Aorta (tissue), 5 donors: ENCODE data around the gene SNRNP70. TPM values are rescaled to one million over a fixed set of nuclear protein-coding genes. Genes with fewer than 3 reads are reported as not detected.

Source experiments
- ATAC-seq: fragments of 200-7000 bp; cut with Tn5 transposase; one replicate; pipeline ENCODE4 v1.9.1; 2022; ENCODE audit warnings: moderate library complexity; ENCODE audit not compliant: low FRiP score
- DNase-seq, 2 donors: peaks; one replicate each; pipeline ENCODE4 v3.0.0-alpha.2; 2020
- H3K27ac ChIP-seq, 2 donors: one replicate each; pipeline ENCODE4 v1.5.1; 2013; ENCODE audit warnings: low read length in 2 of 2, mild to moderate bottlenecking in 2 of 2, moderate library complexity in 2 of 2, control low read depth in 1 of 2, inconsistent platforms in 1 of 2, low read depth in 1 of 2
- H3K27me3 ChIP-seq, 2 donors: one replicate each; pipeline ENCODE4 v1.6.1; 2013; ENCODE audit warnings: control low read depth in 1 of 2, low read length in 1 of 2, mild to moderate bottlenecking in 1 of 2, moderate library complexity in 1 of 2; ENCODE audit not compliant: insufficient read depth in 2 of 2, control insufficient read depth in 1 of 2
- H3K36me3 ChIP-seq, 2 donors: one replicate each; pipeline ENCODE4 v1.6.1; 2013; ENCODE audit warnings: control low read depth in 1 of 2, low read length in 1 of 2, mild to moderate bottlenecking in 1 of 2; ENCODE audit not compliant: insufficient read depth in 2 of 2, control insufficient read depth in 1 of 2
- H3K4me1 ChIP-seq, 2 donors: one replicate each; pipeline ENCODE4 v1.6.1; 2013; ENCODE audit warnings: low read length in 2 of 2, control low read depth in 1 of 2, mild to moderate bottlenecking in 1 of 2, moderate library complexity in 1 of 2; ENCODE audit not compliant: insufficient read depth in 2 of 2, control insufficient read depth in 1 of 2
- H3K4me3 ChIP-seq, 2 donors: one replicate each; pipeline ENCODE4 v1.5.1; 2013; ENCODE audit warnings: low read length in 2 of 2, control low read depth in 1 of 2, mild to moderate bottlenecking in 1 of 2
- H3K9me3 ChIP-seq: one replicate; pipeline ENCODE4 v1.6.1; 2013; ENCODE audit warnings: mild to moderate bottlenecking, low read length; ENCODE audit not compliant: control insufficient read depth
- WGBS, 2 donors: extraction: QIAGEN DNeasy Blood & Tissue Kit; methylation state at CpG; one replicate each; pipeline ENCODE4 v1.1.7; 2013; 5-methylcytosine and 5-hydroxymethylcytosine counted together
- intact Hi-C, 2 donors: fragments of 100-400 bp; cut with DNase I; formaldehyde crosslinking; loops; one replicate each; pipeline versions ENCODE4 v1.14.2 to v1.15.0; 2022
- polyA plus RNA-seq, 2 donors: library from polyadenylated mRNA; stranded (reverse); fragments of 200-250 nt; gene quantifications; one replicate each; pipeline ENCODE4 v1.2.3, GENCODE V29; 2013
- total RNA-seq, 2 donors: library from RNA; stranded (reverse); fragmentation: NEBNext Ultra II Directional; extraction: Animal tissue kit (Norgen Biotek cat#: 25700); gene quantifications; one replicate each; pipeline ENCODE4 v1.2.1, GENCODE V29; 2021
- donor health status: healthy with polysubstance abuse.
- donor health status: Bipolar disorder and iron deficiency.
- donor health status: DM: no; HTN: no; CAD: no.
- donor health status: DM: no; HTN: no; CAD: no.
- donor health status: DM: yes; HTN: yes; CAD: no.

SNRNP70 gene
- total and polyA plus RNA-seq, 4 donors = 54.5 to 694 (median 209) TPM

- 3% methylated on average over 60 to 63 of the region's 63 CpGs for WGBS, 2 donors
- intact Hi-C loops = no loop called here
- no peaks in the 10 kb centered on the region for H3K4me1 ChIP-seq
- ATAC-seq (peak; percentile 98), DNase-seq (peak; percentile 98 to 99)
- no peak overlapping the region for H3K27ac ChIP-seq
- H3K4me3 ChIP-seq = no peak overlapping the region
- no peaks in the 10 kb centered on the region for H3K9me3 ChIP-seq
- no peaks in the 10 kb centered on the region for H3K36me3 ChIP-seq
- no peaks in the 10 kb centered on the region for H3K27me3 ChIP-seq
These were observed 42.7 kb downstream of the SNRNP70 start for GRCh38 chr19:49127674-49128544.

DNA sequence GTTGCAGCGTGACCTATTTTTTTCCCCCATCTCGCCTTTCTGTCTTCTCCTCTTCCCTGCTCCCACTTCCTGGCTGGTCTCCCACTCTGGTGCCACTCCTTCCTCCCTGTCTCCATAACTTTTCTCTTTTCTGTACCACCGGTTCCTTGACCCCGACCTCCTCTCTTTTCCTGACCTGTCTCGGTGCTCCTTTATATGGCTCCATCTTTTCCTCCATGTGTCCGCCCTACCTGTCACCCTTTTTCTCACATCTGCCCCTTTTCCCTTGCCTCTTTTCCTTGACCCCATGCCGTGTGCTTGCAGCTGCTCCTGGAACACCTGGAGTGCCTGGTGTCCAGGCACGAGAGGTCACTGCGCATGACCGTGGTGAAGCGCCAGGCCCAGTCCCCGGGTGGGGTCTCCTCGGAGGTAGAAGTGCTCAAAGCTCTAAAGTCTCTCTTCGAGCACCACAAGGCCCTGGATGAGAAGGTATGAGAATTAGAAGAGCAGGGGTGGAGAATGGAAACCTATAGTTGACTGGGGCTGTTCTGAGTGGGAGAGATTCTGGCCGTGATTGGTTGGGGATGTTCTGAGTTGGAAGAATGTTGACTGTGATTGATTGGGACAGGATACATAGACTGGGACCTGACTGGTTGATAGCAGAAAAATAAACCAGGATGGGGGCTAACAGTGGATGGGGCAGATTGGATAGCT, 43.4 kb downstream of the SNRNP70 start:
- 49 to 65% methylated on average over 14 to 15 of the region's 15 CpGs for WGBS, 2 donors
- Histone ChIP-seq H3K9me3 (no peaks in the 10 kb centered on the region), H3K4me3 (no peak overlapping the region), H3K4me1 (no peaks in the 10 kb centered on the region), H3K27me3 (no peaks in the 10 kb centered on the region), H3K36me3 (no peaks in the 10 kb centered on the region), H3K27ac (no peak overlapping the region)
- intact Hi-C loops = no loop called here
- ATAC-seq (no peak), DNase-seq (no peak)

DNA sequence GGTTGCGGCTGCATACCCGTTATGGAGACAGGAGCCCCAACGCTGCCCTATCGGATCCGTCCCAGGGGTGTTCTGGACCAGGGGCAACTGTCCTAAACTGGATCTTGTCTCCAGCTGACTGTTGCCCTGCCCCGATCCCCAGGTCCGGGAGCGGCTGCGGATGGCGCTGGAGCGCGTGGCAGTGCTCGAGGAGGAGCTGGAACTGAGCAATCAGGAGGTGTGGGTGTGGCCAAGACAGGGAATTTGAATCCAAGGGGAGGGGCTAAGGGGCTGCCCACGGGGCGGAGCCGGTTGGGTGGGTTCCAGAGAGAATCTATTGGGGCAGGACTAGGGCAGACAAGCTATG, 44.0 kb downstream of the SNRNP70 start:
- Histone ChIP-seq H3K36me3 (no peaks in the 10 kb centered on the region), H3K4me1 (no peaks in the 10 kb centered on the region), H3K9me3 (no peaks in the 10 kb centered on the region), H3K27ac (no peak overlapping the region), H3K27me3 (no peaks in the 10 kb centered on the region), H3K4me3 (no peak overlapping the region)
- ATAC-seq = no peak
- DNase-seq = no peak
- intact Hi-C loops = no loop called here
- WGBS, 2 donors = 38 to 62% methylated on average over 12 to 16 of the region's 16 CpGs

DNA sequence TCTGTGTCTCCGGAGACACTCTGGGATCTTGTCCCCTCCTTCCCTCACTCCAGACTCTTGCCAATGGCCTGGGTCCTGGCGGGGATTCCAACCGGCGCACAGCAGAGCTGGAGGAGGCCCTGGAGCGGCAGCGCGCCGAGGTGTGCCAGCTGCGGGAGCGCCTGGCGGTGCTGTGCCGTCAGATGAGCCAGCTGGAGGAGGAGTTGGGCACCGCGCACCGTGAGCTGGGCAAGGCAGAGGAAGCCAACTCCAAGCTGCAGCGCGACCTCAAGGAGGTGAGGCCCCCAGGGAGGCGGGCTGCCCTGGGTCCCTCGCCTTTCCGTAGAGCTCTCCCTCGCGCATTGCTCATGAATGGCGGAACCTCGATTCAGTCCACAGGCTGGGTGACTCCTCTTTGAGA, 45.1 kb downstream of the SNRNP70 start:
- no peak overlapping the region for H3K4me3 ChIP-seq
- no peak overlapping the region for H3K27ac ChIP-seq
- no peaks in the 10 kb centered on the region for H3K36me3 ChIP-seq
- H3K9me3 ChIP-seq = no peaks in the 10 kb centered on the region
- no peaks in the 10 kb centered on the region for H3K27me3 ChIP-seq
- DNase-seq (no peak), ATAC-seq (no peak)
- intact Hi-C loops = no loop called here
- 93 to 94% methylated on average over 24 of the region's 24 CpGs for WGBS, 2 donors
- H3K4me1 ChIP-seq = no peaks in the 10 kb centered on the region

DNA sequence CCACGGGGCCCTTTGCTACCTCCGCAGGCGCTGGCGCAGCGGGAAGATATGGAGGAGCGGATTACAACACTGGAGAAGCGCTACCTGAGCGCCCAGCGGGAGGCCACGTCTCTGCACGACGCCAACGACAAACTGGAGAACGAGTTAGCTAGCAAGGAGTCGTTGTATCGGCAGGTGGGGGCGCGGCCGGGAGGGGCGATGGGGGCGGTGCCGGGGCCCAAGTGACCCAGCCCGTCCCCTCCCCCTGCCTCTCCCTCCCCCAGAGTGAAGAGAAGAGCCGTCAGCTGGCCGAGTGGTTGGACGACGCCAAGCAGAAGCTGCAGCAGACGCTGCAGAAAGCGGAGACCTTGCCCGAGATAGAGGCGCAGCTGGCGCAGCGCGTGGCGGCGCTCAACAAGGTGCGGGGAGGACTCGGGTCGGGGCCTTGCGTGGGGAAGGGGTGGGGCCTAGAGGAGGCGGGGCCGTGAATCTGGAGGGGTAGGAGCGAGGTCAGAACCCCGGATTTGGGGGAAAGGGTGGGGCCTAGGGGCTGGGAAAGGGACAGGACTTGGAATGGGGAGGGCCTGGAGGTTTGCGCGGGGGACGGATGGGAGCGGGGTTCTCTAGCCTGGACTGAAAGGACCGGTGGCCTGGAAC, 47.8 kb downstream of the SNRNP70 start:
- H3K4me1 ChIP-seq = no peaks in the 10 kb centered on the region
- H3K9me3 ChIP-seq = no peaks in the 10 kb centered on the region
- WGBS, 2 donors = 20 to 25% methylated on average over 46 to 49 of the region's 49 CpGs
- no peaks in the 10 kb centered on the region for H3K36me3 ChIP-seq
- no peak for DNase-seq
- H3K27ac ChIP-seq = no peak overlapping the region
- no peak overlapping the region for H3K4me3 ChIP-seq
- no peaks in the 10 kb centered on the region for H3K27me3 ChIP-seq
- intact Hi-C loops = no loop called here
- ATAC-seq = peak; percentile 39

GRCh38 chr19:49133621-49134454, 48.6 kb downstream of the SNRNP70 start:
- Histone ChIP-seq H3K4me3 (no peak overlapping the region), H3K9me3 (no peaks in the 10 kb centered on the region), H3K4me1 (no peaks in the 10 kb centered on the region), H3K27ac (no peak overlapping the region), H3K27me3 (no peaks in the 10 kb centered on the region), H3K36me3 (no peaks in the 10 kb centered on the region)
- intact Hi-C loops = no loop called here
- peak; percentile 73 to 88 for DNase-seq
- peak; percentile 57 for ATAC-seq
- 24 to 43% methylated on average over 42 of the region's 42 CpGs for WGBS, 2 donors

DNA sequence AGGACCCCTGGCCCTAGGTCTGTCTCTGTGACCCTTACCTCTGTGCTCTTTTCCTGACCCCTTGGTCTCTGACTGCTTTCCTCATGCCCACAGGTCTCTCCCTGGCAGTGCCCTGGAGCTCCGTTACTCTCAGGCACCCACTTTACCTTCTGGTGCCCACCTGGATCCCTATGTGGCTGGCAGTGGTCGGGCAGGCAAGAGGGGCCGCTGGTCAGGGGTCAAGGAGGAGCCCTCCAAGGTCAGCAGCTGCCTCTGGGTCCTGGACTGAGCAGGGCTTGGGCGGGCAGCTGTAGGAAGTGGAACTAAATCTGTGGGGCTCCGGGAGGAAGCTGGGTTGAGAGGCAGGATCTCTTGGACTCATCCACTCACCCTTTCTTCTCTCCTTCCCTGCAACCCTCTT, 50.4 kb downstream of the SNRNP70 start:
- Histone ChIP-seq H3K9me3 (no peaks in the 10 kb centered on the region), H3K4me1 (no peaks in the 10 kb centered on the region), H3K27me3 (no peaks in the 10 kb centered on the region), H3K36me3 (no peaks in the 10 kb centered on the region), H3K27ac (no peak overlapping the region), H3K4me3 (no peak overlapping the region)
- no peak for ATAC-seq
- no peak for DNase-seq
- intact Hi-C loops = no loop called here
- 84 to 92% methylated on average over 5 of the region's 5 CpGs for WGBS, 2 donors

DNA sequence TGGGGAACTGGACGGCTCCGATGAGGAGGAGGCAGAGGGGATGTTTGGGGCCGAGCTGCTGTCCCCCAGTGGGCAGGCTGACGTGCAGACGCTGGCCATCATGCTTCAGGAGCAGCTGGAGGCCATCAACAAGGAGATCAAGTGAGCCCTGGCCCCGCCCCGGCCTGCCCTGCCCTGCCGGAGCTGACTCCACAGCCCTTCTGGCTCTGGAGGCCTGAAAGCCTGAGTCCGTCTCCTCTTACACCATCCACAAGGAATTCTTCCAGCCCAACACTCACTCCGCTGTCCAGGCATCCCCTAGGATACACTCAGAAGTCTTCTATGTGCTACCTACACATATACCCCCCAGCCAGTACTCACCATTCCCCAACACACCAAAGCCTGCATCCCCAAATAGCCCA, 51.5 kb downstream of the SNRNP70 start:
- Histone ChIP-seq H3K36me3 (no peaks in the 10 kb centered on the region), H3K4me1 (no peaks in the 10 kb centered on the region), H3K4me3 (no peak overlapping the region), H3K27ac (no peak overlapping the region), H3K9me3 (no peaks in the 10 kb centered on the region), H3K27me3 (no peaks in the 10 kb centered on the region)
- 68 to 85% methylated on average over 10 of the region's 10 CpGs for WGBS, 2 donors
- ATAC-seq (no peak), DNase-seq (no peak)
- intact Hi-C loops = no loop called here
